GM18508 (cell line): ENCODE measurements around the gene SEC23IP.

ENCODE experiments used
- ATAC-seq: cut with Tn5 transposase; IDR thresholded peaks from one replicate; pipeline ENCODE4 v1.9.1; 2021; ENCODE audit warnings: moderate number of reproducible peaks; ENCODE audit not compliant: insufficient read depth, unreplicated experiment

The SEC23IP gene

GRCh38 chr10:119931871-119932270 is 39.3 kb downstream of the SEC23IP start:
- no peak for ATAC-seq

GRCh38 chr10:119932631-119933030 is 40.1 kb downstream of the SEC23IP start:
- no peak for ATAC-seq

- ATAC-seq, result no peak
Observed at GRCh38 chr10:119933179-119933578, 40.6 kb downstream of the SEC23IP start.

DNA sequence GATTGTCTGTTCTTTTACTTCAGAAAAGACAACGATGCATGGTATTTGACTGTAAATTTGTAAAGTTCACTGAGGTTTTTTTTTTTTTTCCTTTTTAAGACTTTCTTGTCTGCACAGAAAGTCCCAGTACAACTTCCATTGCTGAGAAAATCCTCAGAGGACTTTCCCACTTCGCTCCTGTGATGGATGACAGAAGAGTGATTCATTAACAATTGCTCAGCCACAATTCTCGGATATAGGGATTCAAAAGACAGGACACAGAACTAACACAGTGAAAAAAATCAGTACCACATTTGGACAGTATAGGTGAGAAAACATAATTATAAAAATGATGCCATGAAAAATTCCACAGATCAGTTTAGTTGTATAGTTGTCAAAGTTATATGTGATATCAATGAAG is 48.0 kb downstream of the SEC23IP start:
- ATAC-seq, result no peak

- ATAC-seq, result no peak
Observed at GRCh38 chr10:119942973-119943372, 50.4 kb downstream of the SEC23IP start.

DNA sequence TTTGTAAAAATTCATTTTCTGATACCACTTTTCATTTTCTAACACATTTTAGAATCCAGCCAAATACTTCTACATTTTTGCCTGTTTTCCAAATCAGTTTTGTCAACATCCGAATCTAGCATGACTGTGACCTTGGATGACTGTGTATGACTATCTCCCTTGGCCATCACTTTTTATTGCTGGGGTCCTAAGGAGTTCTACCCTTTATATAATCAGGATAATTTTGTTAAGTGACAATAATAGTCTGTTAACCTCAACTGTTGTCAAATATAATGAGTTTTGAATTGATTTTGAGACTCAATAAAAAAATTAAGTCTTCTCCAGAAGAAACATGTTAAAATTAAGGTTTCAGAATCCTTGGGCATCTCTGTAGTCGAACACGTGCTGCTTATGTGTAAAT is 53.3 kb downstream of the SEC23IP start:
- ATAC-seq, result no peak

DNA sequence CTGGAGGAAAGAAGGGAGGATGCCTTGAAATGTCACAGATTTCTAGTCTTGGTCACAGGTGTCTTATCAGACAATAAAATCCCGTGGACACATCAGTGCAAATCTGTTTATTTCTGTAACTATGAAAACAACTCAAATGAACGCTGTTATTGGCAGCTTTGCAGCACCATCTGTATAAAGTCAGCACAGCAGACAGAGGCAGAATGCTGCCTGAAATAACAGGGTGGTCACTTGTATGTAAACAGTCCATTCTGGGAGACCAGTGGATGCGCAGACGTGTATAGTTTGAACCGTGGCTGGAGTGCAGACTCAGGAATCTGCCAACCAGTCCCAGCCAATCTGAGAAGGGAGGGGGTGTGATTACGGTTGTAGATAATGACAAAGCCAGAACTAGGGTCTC is 54.8 kb downstream of the SEC23IP start:
- no peak for ATAC-seq

DNA sequence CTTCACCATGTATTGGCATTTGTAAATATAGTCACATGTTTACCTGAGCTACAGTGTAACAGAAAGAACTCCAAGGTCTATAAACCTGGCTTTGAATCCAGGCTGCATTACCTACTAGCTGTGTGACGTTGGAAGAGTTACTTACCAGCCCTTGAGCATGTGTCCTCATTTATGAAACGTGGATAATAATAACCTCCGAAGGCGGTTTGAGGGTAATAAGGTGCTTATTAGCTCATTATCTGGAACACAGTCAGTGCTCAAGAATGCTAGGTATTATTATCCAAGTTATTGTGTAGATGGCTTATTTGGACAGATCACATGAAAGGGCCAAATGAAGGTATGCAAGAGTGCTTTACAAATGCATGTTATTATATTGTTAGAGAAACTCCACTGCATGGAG is 64.9 kb downstream of the SEC23IP start:
- ATAC-seq, result no peak

- ATAC-seq, result no peak
Observed at GRCh38 chr10:119962837-119963236, 70.3 kb downstream of the SEC23IP start.

- ATAC-seq, result no peak
Observed at GRCh38 chr10:119967066-119967465, 74.5 kb downstream of the SEC23IP start.

DNA sequence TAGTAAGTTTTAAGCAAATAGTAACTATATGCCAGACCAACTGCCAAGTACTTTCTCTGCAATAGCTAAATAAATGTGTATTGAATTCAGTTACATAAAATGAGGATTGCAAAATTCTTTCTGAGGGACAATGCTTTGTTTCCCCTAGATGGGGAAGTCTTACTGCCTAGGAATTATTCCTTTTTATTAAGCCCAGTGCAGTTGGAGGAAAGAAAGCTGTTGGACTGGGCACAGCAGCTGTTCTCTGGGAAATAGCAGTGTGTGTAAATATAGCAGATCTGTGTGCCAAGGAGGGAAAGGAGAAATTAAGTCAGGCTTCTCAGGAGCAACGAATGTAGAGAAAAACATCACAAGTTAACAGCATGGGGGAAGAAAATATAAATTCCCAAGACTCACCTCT is 77.1 kb downstream of the SEC23IP start:
- ATAC-seq, result no peak

- ATAC-seq, result no peak
Observed at GRCh38 chr10:119970107-119970506, 77.6 kb downstream of the SEC23IP start.

DNA sequence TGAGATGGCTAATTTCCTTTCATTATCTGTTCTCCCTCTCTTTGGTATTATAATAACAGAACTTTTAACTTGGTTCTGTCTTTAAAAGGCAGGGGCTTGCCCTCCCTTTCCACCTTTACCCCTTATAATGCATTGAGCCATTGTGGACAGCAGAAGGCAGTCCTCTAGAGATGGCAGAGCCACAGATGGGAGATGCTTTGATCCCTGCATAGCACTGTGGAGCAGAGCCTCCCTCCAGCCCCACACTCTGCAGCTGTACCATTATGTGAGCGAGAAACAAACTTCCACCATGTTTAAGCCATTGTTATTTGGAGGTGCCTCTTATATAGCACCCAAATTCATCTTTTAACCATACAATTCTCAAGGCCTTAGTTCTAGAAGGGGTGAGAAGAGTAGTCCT is 78.4 kb downstream of the SEC23IP start:
- ATAC-seq, result no peak

DNA sequence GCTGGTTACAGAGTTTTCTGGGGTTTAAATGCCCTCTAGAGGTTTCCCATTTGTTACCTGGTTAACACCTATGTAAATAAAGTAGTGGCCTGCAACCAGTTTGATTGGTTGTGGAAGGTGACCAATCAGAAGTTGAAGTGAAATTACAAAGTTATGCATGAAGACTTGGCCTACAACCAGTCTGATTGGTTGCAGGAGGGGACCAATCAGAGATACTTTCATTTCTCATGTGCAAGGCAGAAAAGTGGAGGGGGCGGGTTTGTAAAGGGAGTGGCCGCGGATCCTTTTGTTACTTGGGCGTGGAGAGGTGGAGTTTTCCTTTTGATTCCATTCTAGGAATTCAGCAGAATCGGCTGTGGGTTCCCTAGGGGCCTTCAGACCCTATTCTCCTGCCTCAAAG is 80.8 kb downstream of the SEC23IP start:
- no peak for ATAC-seq

DNA sequence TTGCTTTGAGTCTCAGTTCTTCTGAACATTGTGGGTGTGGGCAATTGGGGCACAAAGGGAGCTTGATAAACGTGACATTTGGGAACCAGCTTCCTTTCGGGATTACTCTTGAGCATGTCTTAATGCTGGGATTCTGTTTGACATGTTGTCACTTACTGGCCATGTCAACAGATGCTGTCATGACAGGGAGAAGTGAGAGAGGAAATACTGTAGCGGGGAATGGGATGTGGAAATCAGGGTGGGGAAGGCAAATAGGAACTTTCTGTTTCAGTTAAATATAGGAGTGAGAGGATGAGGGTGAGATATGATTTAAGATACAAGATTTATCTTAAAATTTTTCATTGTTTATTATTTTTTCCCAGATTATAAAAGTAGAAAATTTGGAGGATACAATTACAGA is 83.9 kb downstream of the SEC23IP start:
- ATAC-seq, result no peak

GRCh38 chr10:119980956-119981750 is 88.6 kb downstream of the SEC23IP start:
- no peak for ATAC-seq

DNA sequence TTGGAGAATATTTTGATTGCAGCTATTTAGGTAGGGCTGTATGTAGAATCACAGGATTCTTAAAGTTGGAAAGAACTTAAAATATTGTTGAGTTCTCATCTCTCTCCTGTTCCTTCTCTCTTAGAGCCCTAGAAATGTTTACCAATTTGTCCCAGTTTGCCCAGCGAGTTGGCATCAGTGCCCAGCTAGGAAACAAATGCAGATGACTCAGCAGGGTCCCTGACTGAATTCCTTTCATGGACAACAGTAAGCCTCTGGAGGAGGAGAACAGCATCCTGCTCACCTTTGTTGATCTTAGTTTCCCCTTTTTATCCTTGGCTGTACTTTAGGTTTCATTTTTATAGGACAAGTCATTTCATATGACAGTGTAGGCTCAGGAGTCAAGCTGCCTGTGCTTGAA is 89.3 kb downstream of the SEC23IP start:
- ATAC-seq, result no peak

GRCh38 chr10:119988333-119988732 is 95.8 kb downstream of the SEC23IP start:
- no peak for ATAC-seq

DNA sequence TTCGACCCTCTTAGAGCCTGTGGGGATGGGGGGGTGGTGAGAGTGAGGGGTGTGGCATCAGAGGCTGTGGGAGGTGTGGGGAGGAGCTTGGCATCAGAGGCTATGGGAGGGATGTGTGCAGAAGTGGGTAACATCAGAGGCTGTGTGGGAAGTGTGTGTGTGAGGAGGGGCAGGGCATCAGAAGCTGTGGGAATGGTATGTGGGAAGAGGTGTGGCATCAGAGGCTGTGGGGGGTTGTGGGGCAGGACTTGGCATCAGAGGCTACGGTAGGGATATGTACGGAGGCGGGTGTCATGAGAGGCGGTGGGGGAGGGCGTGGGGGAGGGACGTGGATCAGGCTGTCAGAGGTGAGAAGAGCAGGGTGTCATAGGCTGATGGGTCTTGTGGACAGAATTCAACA is 97.4 kb downstream of the SEC23IP start:
- ATAC-seq, result no peak

- ATAC-seq, result no peak
Observed at GRCh38 chr10:119991066-119991465, 98.5 kb downstream of the SEC23IP start.

- no peak for ATAC-seq
Observed at GRCh38 chr10:119991816-119992215, 99.3 kb downstream of the SEC23IP start.
